Vagina (tissue), 2 donors: ENCODE data around the gene MAP7D3.

Experiments
- CTCF ChIP-seq, 3 experiments: fragments of 450-650 bp in 2 of 3; fragments of 200-600 bp in 1 of 3; sonication (generic) in 1 of 3; IDR thresholded peaks; one replicate each; pipeline ENCODE4 v1.5.1; 2017 to 2019; ENCODE audit warnings: antibody characterized with exemption in 3 of 3, mild to moderate bottlenecking in 2 of 3, moderate library complexity in 2 of 3
- POLR2A ChIP-seq, 2 donors: fragments of 450-650 bp; IDR thresholded peaks; one replicate each; pipeline ENCODE4 v1.6.1; 2017; ENCODE audit warnings: antibody characterized with exemption in 2 of 2, mild to moderate bottlenecking in 2 of 2, moderate library complexity in 2 of 2

DNA sequence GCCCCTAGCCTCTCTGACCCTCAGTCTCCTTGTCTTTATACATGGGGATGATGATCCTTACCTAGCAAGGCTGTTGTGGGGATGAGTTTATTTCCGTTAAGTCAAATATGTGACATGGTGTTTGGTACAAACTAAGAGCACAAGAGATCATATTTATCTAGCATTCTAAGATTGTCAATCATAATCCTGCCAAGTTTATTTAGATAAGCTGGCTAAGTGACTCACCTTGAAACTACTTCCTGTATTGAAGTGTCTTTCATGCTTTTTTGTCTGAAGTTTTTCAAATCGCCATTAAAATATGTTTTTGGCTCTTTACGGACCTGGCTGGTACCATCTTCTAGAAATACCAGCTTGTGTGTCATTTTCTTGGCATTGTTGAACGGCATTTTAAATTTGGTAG is 30.7 kb downstream of the MAP7D3 start:
- no peak for TF ChIP-seq CTCF (IDR thresholded peaks at IDR 0.05)
- TF ChIP-seq POLR2A (IDR thresholded peaks at IDR 0.05): no peak
